Measurements from ENCODE around the gene CELF2.
A peak's percentile ranks its signal among the peaks of the same experiment; 100 is the strongest.

Gene CELF2

GRCh38 chr10:11159543-11160215, 142.0 kb downstream of the CELF2 start:
- DNase-seq = no peak

- no peak for DNase-seq
These were observed 143.4 kb downstream of the CELF2 start for GRCh38 chr10:11161096-11161495.

GRCh38 chr10:11161910-11162309, 144.2 kb downstream of the CELF2 start:
- DNase-seq = no peak

GRCh38 chr10:11162828-11163599, 145.3 kb downstream of the CELF2 start:
- no peak for DNase-seq

- DNase-seq = peak; percentile 51
These were observed 146.3 kb downstream of the CELF2 start for GRCh38 chr10:11163780-11164550.

GRCh38 chr10:11164551-11164802, 146.8 kb downstream of the CELF2 start:
- no peak for DNase-seq

GRCh38 chr10:11164803-11165590, 147.3 kb downstream of the CELF2 start:
- DNase-seq = peak; percentile 85

GRCh38 chr10:11165591-11166543, 148.2 kb downstream of the CELF2 start:
- peak; percentile 52 for DNase-seq

GRCh38 chr10:11166550-11166949, 148.9 kb downstream of the CELF2 start:
- no peak for DNase-seq

- no peak for DNase-seq
These were observed 149.7 kb downstream of the CELF2 start for GRCh38 chr10:11167233-11167966.

GRCh38 chr10:11168423-11169090, 150.9 kb downstream of the CELF2 start:
- no peak for DNase-seq

- no peak for DNase-seq
These were observed 152.3 kb downstream of the CELF2 start for GRCh38 chr10:11169976-11170375.

- no peak for DNase-seq
These were observed 152.9 kb downstream of the CELF2 start for GRCh38 chr10:11170574-11170973.

GRCh38 chr10:11170993-11171851, 153.6 kb downstream of the CELF2 start:
- no peak for DNase-seq

GRCh38 chr10:11173042-11173441, 155.4 kb downstream of the CELF2 start:
- DNase-seq = no peak

GRCh38 chr10:11175823-11176243, 158.2 kb downstream of the CELF2 start:
- DNase-seq = no peak

GRCh38 chr10:11176746-11177145, 159.1 kb downstream of the CELF2 start:
- DNase-seq = no peak

GRCh38 chr10:11177381-11177780, 159.7 kb downstream of the CELF2 start:
- no peak for DNase-seq

GRCh38 chr10:11177926-11178471, 160.3 kb downstream of the CELF2 start:
- DNase-seq = no peak

All from right hindlimb (tissue), 1 donor.